Measurements from ENCODE around the gene KRT36. TPM values are rescaled to one million over a fixed set of nuclear protein-coding genes. Genes with fewer than 3 reads are reported as not detected.

KRT36 gene
- total and polyA plus RNA-seq, 2 experiments from 2014 or later: not detected

DNA sequence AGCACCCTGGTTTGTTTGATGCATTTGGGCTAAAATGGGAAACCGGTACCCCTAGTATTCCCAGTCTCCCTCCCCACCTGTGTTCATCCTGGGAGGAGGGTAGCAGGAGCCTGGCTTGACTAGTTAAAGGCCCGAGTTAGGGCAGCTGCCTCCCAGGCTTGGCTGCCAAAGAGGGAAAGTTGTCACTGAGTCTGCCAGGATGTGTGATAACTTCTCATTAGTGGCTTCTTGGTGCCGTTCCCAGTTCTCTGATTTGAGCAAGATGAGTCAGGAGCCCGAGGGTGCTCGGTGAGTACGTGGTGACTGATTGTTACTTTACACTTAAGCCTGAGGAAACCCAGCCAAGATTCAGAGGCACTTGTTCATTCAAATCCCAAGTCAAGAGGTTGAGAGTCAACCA is 25.0 kb downstream of the KRT36 start:
- no peak for ATAC-seq
- DNase-seq (ENCODE audit: low spot score): no peak
- Histone ChIP-seq H3K79me2 (replicated peaks; ENCODE audit: insufficient read depth) (no peaks in the 10 kb centered on the region), H3K36me3 (ENCODE audit: insufficient read depth) (no peaks in the 10 kb centered on the region), H3K4me2 (no peak overlapping the region), H2AFZ (no peak overlapping the region), H3K4me1 (ENCODE audit: insufficient read depth) (no peaks in the 10 kb centered on the region), H3K27me3 (ENCODE audit: insufficient read depth) (no peaks in the 10 kb centered on the region), H4K20me1 (replicated peaks; ENCODE audit: insufficient read depth) (no peaks in the 10 kb centered on the region), H3F3A (replicated peaks; ENCODE audit: low read depth) (no peaks in the 10 kb centered on the region), H3K27ac (ENCODE audit: low read depth) (no peak overlapping the region), H3K4me3 (no peak overlapping the region), H3K9me2 (ENCODE audit: insufficient read depth) (0 out of 2 replicates have a peak, but pooled peaks cover 7% of the 10 kb centered on the region)
- Mint-ChIP-seq H3K4me3 (no peak overlapping the region), H3K27me3 (ENCODE audit: insufficient read depth, low read depth, poor library complexity) (peaks cover 5% of the 10 kb centered on the region), H3K4me1 (no peaks in the 10 kb centered on the region), H3K9me3 (peaks cover 6% of the 10 kb centered on the region; the same call in 2 of the 3 replicates), H3K27ac (no peak overlapping the region), H3K36me3 (ENCODE audit: low read depth) (no peaks in the 10 kb centered on the region)
- TF ChIP-seq CREB1 (CRISPR knock-in tag; IDR thresholded peaks at IDR 0.05; ENCODE audit: low read depth): no peak
- no peak for TF ChIP-seq STAT1 (IDR thresholded peaks at IDR 0.05; ENCODE audit: unreplicated experiment)
- no peak for TF ChIP-seq POLR2AphosphoS5 (IDR thresholded peaks at IDR 0.05; ENCODE audit: low read depth)
- no peak for TF ChIP-seq EZH2phosphoT487 (IDR thresholded peaks at IDR 0.05; ENCODE audit: unreplicated experiment)
- TF ChIP-seq, protein P1, sequence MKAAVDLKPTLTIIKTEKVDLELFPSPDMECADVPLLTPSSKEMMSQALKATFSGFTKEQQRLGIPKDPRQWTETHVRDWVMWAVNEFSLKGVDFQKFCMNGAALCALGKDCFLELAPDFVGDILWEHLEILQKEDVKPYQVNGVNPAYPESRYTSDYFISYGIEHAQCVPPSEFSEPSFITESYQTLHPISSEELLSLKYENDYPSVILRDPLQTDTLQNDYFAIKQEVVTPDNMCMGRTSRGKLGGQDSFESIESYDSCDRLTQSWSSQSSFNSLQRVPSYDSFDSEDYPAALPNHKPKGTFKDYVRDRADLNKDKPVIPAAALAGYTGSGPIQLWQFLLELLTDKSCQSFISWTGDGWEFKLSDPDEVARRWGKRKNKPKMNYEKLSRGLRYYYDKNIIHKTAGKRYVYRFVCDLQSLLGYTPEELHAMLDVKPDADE (IDR thresholded peaks at IDR 0.05): no peak
- no peak for TF ChIP-seq JUNB (IDR thresholded peaks at IDR 0.05; ENCODE audit: unreplicated experiment)
- TF ChIP-seq, protein P2, sequence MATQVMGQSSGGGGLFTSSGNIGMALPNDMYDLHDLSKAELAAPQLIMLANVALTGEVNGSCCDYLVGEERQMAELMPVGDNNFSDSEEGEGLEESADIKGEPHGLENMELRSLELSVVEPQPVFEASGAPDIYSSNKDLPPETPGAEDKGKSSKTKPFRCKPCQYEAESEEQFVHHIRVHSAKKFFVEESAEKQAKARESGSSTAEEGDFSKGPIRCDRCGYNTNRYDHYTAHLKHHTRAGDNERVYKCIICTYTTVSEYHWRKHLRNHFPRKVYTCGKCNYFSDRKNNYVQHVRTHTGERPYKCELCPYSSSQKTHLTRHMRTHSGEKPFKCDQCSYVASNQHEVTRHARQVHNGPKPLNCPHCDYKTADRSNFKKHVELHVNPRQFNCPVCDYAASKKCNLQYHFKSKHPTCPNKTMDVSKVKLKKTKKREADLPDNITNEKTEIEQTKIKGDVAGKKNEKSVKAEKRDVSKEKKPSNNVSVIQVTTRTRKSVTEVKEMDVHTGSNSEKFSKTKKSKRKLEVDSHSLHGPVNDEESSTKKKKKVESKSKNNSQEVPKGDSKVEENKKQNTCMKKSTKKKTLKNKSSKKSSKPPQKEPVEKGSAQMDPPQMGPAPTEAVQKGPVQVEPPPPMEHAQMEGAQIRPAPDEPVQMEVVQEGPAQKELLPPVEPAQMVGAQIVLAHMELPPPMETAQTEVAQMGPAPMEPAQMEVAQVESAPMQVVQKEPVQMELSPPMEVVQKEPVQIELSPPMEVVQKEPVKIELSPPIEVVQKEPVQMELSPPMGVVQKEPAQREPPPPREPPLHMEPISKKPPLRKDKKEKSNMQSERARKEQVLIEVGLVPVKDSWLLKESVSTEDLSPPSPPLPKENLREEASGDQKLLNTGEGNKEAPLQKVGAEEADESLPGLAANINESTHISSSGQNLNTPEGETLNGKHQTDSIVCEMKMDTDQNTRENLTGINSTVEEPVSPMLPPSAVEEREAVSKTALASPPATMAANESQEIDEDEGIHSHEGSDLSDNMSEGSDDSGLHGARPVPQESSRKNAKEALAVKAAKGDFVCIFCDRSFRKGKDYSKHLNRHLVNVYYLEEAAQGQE (IDR thresholded peaks at IDR 0.05; ENCODE audit: unreplicated experiment): no peak
- TF ChIP-seq NANOG (IDR thresholded peaks at IDR 0.05; ENCODE audit: borderline replicate concordance): no peak
- no peak for TF ChIP-seq EZH2 (IDR thresholded peaks at IDR 0.05; ENCODE audit: low read depth, unreplicated experiment)
- TF ChIP-seq, protein P3, sequence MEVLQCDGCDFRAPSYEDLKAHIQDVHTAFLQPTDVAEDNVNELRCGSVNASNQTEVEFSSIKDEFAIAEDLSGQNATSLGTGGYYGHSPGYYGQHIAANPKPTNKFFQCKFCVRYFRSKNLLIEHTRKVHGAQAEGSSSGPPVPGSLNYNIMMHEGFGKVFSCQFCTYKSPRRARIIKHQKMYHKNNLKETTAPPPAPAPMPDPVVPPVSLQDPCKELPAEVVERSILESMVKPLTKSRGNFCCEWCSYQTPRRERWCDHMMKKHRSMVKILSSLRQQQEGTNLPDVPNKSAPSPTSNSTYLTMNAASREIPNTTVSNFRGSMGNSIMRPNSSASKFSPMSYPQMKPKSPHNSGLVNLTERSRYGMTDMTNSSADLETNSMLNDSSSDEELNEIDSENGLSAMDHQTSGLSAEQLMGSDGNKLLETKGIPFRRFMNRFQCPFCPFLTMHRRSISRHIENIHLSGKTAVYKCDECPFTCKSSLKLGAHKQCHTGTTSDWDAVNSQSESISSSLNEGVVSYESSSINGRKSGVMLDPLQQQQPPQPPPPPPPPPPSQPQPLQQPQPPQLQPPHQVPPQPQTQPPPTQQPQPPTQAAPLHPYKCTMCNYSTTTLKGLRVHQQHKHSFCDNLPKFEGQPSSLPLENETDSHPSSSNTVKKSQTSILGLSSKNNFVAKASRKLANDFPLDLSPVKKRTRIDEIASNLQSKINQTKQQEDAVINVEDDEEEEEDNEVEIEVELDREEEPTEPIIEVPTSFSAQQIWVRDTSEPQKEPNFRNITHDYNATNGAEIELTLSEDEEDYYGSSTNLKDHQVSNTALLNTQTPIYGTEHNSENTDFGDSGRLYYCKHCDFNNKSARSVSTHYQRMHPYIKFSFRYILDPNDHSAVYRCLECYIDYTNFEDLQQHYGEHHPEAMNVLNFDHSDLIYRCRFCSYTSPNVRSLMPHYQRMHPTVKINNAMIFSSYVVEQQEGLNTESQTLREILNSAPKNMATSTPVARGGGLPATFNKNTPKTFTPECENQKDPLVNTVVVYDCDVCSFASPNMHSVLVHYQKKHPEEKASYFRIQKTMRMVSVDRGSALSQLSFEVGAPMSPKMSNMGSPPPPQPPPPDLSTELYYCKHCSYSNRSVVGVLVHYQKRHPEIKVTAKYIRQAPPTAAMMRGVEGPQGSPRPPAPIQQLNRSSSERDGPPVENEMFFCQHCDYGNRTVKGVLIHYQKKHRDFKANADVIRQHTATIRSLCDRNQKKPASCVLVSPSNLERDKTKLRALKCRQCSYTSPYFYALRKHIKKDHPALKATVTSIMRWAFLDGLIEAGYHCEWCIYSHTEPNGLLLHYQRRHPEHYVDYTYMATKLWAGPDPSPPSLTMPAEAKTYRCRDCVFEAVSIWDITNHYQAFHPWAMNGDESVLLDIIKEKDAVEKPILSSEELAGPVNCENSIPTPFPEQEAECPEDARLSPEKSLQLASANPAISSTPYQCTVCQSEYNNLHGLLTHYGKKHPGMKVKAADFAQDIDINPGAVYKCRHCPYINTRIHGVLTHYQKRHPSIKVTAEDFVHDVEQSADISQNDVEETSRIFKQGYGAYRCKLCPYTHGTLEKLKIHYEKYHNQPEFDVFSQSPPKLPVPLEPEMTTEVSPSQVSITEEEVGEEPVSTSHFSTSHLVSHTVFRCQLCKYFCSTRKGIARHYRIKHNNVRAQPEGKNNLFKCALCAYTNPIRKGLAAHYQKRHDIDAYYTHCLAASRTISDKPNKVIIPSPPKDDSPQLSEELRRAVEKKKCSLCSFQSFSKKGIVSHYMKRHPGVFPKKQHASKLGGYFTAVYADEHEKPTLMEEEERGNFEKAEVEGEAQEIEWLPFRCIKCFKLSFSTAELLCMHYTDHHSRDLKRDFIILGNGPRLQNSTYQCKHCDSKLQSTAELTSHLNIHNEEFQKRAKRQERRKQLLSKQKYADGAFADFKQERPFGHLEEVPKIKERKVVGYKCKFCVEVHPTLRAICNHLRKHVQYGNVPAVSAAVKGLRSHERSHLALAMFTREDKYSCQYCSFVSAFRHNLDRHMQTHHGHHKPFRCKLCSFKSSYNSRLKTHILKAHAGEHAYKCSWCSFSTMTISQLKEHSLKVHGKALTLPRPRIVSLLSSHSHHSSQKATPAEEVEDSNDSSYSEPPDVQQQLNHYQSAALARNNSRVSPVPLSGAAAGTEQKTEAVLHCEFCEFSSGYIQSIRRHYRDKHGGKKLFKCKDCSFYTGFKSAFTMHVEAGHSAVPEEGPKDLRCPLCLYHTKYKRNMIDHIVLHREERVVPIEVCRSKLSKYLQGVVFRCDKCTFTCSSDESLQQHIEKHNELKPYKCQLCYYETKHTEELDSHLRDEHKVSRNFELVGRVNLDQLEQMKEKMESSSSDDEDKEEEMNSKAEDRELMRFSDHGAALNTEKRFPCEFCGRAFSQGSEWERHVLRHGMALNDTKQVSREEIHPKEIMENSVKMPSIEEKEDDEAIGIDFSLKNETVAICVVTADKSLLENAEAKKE (CRISPR knock-in tag; IDR thresholded peaks at IDR 0.05): no peak
- TF ChIP-seq, protein P4, sequence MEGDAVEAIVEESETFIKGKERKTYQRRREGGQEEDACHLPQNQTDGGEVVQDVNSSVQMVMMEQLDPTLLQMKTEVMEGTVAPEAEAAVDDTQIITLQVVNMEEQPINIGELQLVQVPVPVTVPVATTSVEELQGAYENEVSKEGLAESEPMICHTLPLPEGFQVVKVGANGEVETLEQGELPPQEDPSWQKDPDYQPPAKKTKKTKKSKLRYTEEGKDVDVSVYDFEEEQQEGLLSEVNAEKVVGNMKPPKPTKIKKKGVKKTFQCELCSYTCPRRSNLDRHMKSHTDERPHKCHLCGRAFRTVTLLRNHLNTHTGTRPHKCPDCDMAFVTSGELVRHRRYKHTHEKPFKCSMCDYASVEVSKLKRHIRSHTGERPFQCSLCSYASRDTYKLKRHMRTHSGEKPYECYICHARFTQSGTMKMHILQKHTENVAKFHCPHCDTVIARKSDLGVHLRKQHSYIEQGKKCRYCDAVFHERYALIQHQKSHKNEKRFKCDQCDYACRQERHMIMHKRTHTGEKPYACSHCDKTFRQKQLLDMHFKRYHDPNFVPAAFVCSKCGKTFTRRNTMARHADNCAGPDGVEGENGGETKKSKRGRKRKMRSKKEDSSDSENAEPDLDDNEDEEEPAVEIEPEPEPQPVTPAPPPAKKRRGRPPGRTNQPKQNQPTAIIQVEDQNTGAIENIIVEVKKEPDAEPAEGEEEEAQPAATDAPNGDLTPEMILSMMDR (conservative IDR thresholded peaks at IDR 0.05; ENCODE audit: low read depth in 2 of 2): no peak
- TF ChIP-seq ZNF114 (CRISPR knock-in tag; IDR thresholded peaks at IDR 0.05): no peak
